Fibroblast of lung (primary cell): ENCODE measurements around the gene HMX3. TPM values are rescaled to one million over a fixed set of nuclear protein-coding genes. Genes with fewer than 3 reads are reported as not detected.

Experiments
- DNase-seq, 2 donors: peaks; one replicate each; pipeline versions ENCODE4 v3.0.0 to v3.0.0-alpha.2; 2010; ENCODE audit warnings: low read depth in 2 of 2
- H2AFZ ChIP-seq: 2 replicates; pipeline ENCODE4 v1.5.1; 2012; ENCODE audit warnings: low read length, control low read depth, inconsistent platforms
- H3K27ac ChIP-seq: 2 replicates; pipeline ENCODE4 v1.5.1; 2011; ENCODE audit warnings: low read length, control low read depth; ENCODE audit not compliant: insufficient read depth
- H3K27me3 ChIP-seq: 2 replicates; pipeline ENCODE4 v1.5.1; 2011; ENCODE audit warnings: mild to moderate bottlenecking, low read length; ENCODE audit not compliant: control insufficient read depth, insufficient read depth
- H3K36me3 ChIP-seq: 2 replicates; pipeline ENCODE4 v1.5.1; 2011; ENCODE audit warnings: low read length; ENCODE audit not compliant: control insufficient read depth, insufficient read depth
- H3K4me1 ChIP-seq: 2 replicates; pipeline ENCODE4 v1.5.1; 2011; ENCODE audit warnings: low read length; ENCODE audit not compliant: control insufficient read depth, insufficient read depth; ENCODE audit errors: extremely low read depth
- H3K4me2 ChIP-seq: 2 replicates; pipeline ENCODE4 v1.5.1; 2011; ENCODE audit warnings: low read length, control low read depth; ENCODE audit not compliant: insufficient read depth; ENCODE audit errors: extremely low read depth
- H3K4me3 ChIP-seq, 4 experiments: fragments of 200-600 bp in 1 of 4; sonication (generic) in 1 of 4; replicated peaks in 1 of 4; 2 replicates each; pipeline ENCODE4 v1.5.1; 2011 to 2016; ENCODE audit warnings: low read length in 4 of 4, low read depth in 3 of 4, mild to moderate bottlenecking in 3 of 4, control low read depth in 2 of 4, inconsistent platforms in 1 of 4, mixed read lengths in 1 of 4; ENCODE audit not compliant: insufficient read depth in 1 of 4; ENCODE audit errors: control extremely low read depth in 1 of 4
- H3K79me2 ChIP-seq: 2 replicates; pipeline ENCODE4 v1.5.1; 2012; ENCODE audit warnings: mild to moderate bottlenecking, low read length, inconsistent platforms; ENCODE audit not compliant: control insufficient read depth, insufficient read depth
- H3K9ac ChIP-seq: 2 replicates; pipeline ENCODE4 v1.5.1; 2011; ENCODE audit warnings: mild to moderate bottlenecking, low read length, control low read depth; ENCODE audit not compliant: insufficient read depth
- H3K9me3 ChIP-seq: 2 replicates; pipeline ENCODE4 v1.5.1; 2012; ENCODE audit warnings: low read depth, low read length; ENCODE audit not compliant: control insufficient read depth, insufficient read depth
- H4K20me1 ChIP-seq: 2 replicates; pipeline ENCODE4 v1.5.1; 2011; ENCODE audit warnings: low read length; ENCODE audit not compliant: control insufficient read depth, insufficient read depth; ENCODE audit errors: extremely low read depth
- CTCF ChIP-seq, 2 donors: IDR thresholded peaks in 1 of 2; conservative IDR thresholded peaks in 1 of 2; 1 replicate in 1 of 2; 2 replicates in 1 of 2; pipeline ENCODE4 v1.5.1; 2011 to 2012; ENCODE audit warnings: low read length in 2 of 2, control low read depth in 1 of 2, inconsistent platforms in 1 of 2, low read depth in 1 of 2, mild to moderate bottlenecking in 1 of 2
- EZH2 ChIP-seq: IDR thresholded peaks from 2 replicates; pipeline ENCODE4 v1.5.1; 2012; ENCODE audit warnings: low read length, control low read depth, mild to moderate bottlenecking; ENCODE audit errors: missing control alignments
- polyA plus RNA-seq, 2 donors: library from polyadenylated mRNA; depleted of rRNA in 1 of 2; stranded (reverse) in 1 of 2; unstranded in 1 of 2; fragments of >200 nt; gene quantifications; 2 replicates each; pipeline ENCODE4 v1.2.1, GENCODE V29; 2011 to 2012; ENCODE audit warnings: missing spikeins in 1 of 2
- total RNA-seq: library from RNA; depleted of rRNA; stranded (reverse); fragments of >200 nt; gene quantifications from 2 replicates; pipeline ENCODE4 v1.2.1, GENCODE V29; 2014

Gene HMX3
- total and polyA plus RNA-seq, 2 donors (not counting 1 experiment from before 2014, with no cell fraction given) = not detected

GRCh38 chr10:123139521-123140163, 3.9 kb downstream of the HMX3 start:
- Histone ChIP-seq H3K4me2 (no peak overlapping the region), H4K20me1 (no peaks in the 10 kb centered on the region), H3K4me3 (no peak overlapping the region), H3K4me1 (no peaks in the 10 kb centered on the region), H3K36me3 (no peaks in the 10 kb centered on the region), H3K9me3 (no peaks in the 10 kb centered on the region), H3K27ac (no peak overlapping the region), H3K79me2 (no peaks in the 10 kb centered on the region), H3K9ac (no peak overlapping the region), H3K27me3 (peaks cover 87% of the 10 kb centered on the region), H2AFZ (no peak overlapping the region)
- TF ChIP-seq CTCF (conservative IDR thresholded peaks at IDR 0.05 in 1 of 2, IDR thresholded peaks at IDR 0.05 in 1 of 2; ENCODE audit: low read depth in 1 of 2, low read length in 2 of 2) (no peak), EZH2 (peak; percentile 96)
- DNase-seq = no peak

- Histone ChIP-seq H3K27me3 (peaks cover 87% of the 10 kb centered on the region), H3K9ac (no peak overlapping the region), H3K9me3 (no peaks in the 10 kb centered on the region), H3K27ac (no peak overlapping the region), H4K20me1 (no peaks in the 10 kb centered on the region), H3K79me2 (no peaks in the 10 kb centered on the region), H3K4me2 (no peak overlapping the region), H3K4me3 (no peak overlapping the region), H3K4me1 (no peaks in the 10 kb centered on the region), H3K36me3 (no peaks in the 10 kb centered on the region), H2AFZ (no peak overlapping the region)
- peak; percentile 42 for TF ChIP-seq EZH2
- no peak for TF ChIP-seq CTCF (conservative IDR thresholded peaks at IDR 0.05 in 1 of 2, IDR thresholded peaks at IDR 0.05 in 1 of 2; ENCODE audit: low read depth in 1 of 2, low read length in 2 of 2)
- no peak for DNase-seq
Observed at GRCh38 chr10:123140164-123140982, 4.6 kb downstream of the HMX3 start.

GRCh38 chr10:123140983-123141390, 5.2 kb downstream of the HMX3 start:
- Histone ChIP-seq H3K4me1 (no peaks in the 10 kb centered on the region), H4K20me1 (no peaks in the 10 kb centered on the region), H3K9me3 (no peaks in the 10 kb centered on the region), H3K36me3 (no peaks in the 10 kb centered on the region), H3K4me3 (no peak overlapping the region), H3K4me2 (no peak overlapping the region), H3K79me2 (no peaks in the 10 kb centered on the region), H3K27ac (no peak overlapping the region), H3K27me3 (peaks cover 89% of the 10 kb centered on the region), H2AFZ (no peak overlapping the region), H3K9ac (no peak overlapping the region)
- DNase-seq = no peak
- TF ChIP-seq EZH2 = no peak
- no peak for TF ChIP-seq CTCF (conservative IDR thresholded peaks at IDR 0.05 in 1 of 2, IDR thresholded peaks at IDR 0.05 in 1 of 2; ENCODE audit: low read depth in 1 of 2, low read length in 2 of 2)
